OCI-M2 (cell line): ENCODE data around the gene CHSY3.
"Not testable (repeated sequence)": the region's sequence is repeated elsewhere in the genome, so short reads cannot be mapped to it uniquely, and the experiment has no call there.

Source experiments
- DNase-seq: peaks from one replicate; lab custom pipeline; 2025; ENCODE audit not compliant: unreplicated experiment; lab: John Stamatoyannopoulos, UW

The CHSY3 gene

GRCh38 chr5:130151239-130151638, 247.0 kb downstream of the CHSY3 start:
- no peak for DNase-seq

- DNase-seq = no peak
Measured at GRCh38 chr5:130155345-130156011, 251.2 kb downstream of the CHSY3 start.

GRCh38 chr5:130158036-130158435, 253.8 kb downstream of the CHSY3 start:
- DNase-seq = no peak

GRCh38 chr5:130159968-130160367, 255.7 kb downstream of the CHSY3 start:
- DNase-seq = no peak

- no peak for DNase-seq
Measured at GRCh38 chr5:130164966-130165365, 260.7 kb downstream of the CHSY3 start.

GRCh38 chr5:130166839-130167490, 262.7 kb downstream of the CHSY3 start:
- DNase-seq = no peak

GRCh38 chr5:130168211-130168610, 263.9 kb downstream of the CHSY3 start:
- no peak for DNase-seq

GRCh38 chr5:130171699-130172098, 267.4 kb downstream of the CHSY3 start:
- no peak for DNase-seq

- DNase-seq = no peak
Measured at GRCh38 chr5:130183115-130183514, 278.9 kb downstream of the CHSY3 start.

GRCh38 chr5:130189961-130190360, 285.7 kb downstream of the CHSY3 start:
- DNase-seq = no peak

- DNase-seq = no peak
Measured at GRCh38 chr5:130198927-130199326, 294.7 kb downstream of the CHSY3 start.

- no peak for DNase-seq
Measured at GRCh38 chr5:130206686-130207085, 302.4 kb downstream of the CHSY3 start.

- DNase-seq = no peak
Measured at GRCh38 chr5:130213607-130214006, 309.3 kb downstream of the CHSY3 start.

- DNase-seq = no peak
Measured at GRCh38 chr5:130216286-130216685, 312.0 kb downstream of the CHSY3 start.

- DNase-seq = no peak
Measured at GRCh38 chr5:130222573-130222972, 318.3 kb downstream of the CHSY3 start.

GRCh38 chr5:130226556-130226955, 322.3 kb downstream of the CHSY3 start:
- not testable (repeated sequence) for DNase-seq

- DNase-seq = no peak
Measured at GRCh38 chr5:130227699-130228098, 323.4 kb downstream of the CHSY3 start.

GRCh38 chr5:130231786-130232185, 327.5 kb downstream of the CHSY3 start:
- DNase-seq = no peak

GRCh38 chr5:130234816-130235215, 330.6 kb downstream of the CHSY3 start:
- no peak for DNase-seq
